ENCODE results near the gene C1QTNF3. TPM values are rescaled to one million over a fixed set of nuclear protein-coding genes. Genes with fewer than 3 reads are reported as not detected.
A peak's percentile ranks its signal among the peaks of the same experiment; 100 is the strongest.

C1QTNF3 gene
- total RNA-seq, 1 donor, result 1.9 TPM

- no peak for TF ChIP-seq CTCF (IDR thresholded peaks at IDR 0.05; ENCODE audit: insufficient read depth, low read length)
- no peak overlapping the region for H3K4me3 ChIP-seq (ENCODE audit: low read depth, low read length)
- DNase-seq (ENCODE audit: low read depth), result peak; percentile 43
Measured at GRCh38 chr5:34030048-34030447, 13.0 kb downstream of the C1QTNF3 start.

- TF ChIP-seq CTCF (IDR thresholded peaks at IDR 0.05; ENCODE audit: insufficient read depth, low read length), result no peak
- DNase-seq (ENCODE audit: low read depth), result no peak
- no peak overlapping the region for H3K4me3 ChIP-seq (ENCODE audit: low read depth, low read length)
Measured at GRCh38 chr5:34028349-34028748, 14.7 kb downstream of the C1QTNF3 start.

GRCh38 chr5:34026089-34026761 lies 16.8 kb downstream of the C1QTNF3 start:
- no peak overlapping the region for H3K4me3 ChIP-seq (ENCODE audit: low read depth, low read length)
- no peak for TF ChIP-seq CTCF (IDR thresholded peaks at IDR 0.05; ENCODE audit: insufficient read depth, low read length)

GRCh38 chr5:34022121-34022705 lies 20.8 kb downstream of the C1QTNF3 start:
- no peak overlapping the region for H3K4me3 ChIP-seq (ENCODE audit: low read depth, low read length)
- DNase-seq (ENCODE audit: low read depth), result peak; percentile 78
- TF ChIP-seq CTCF (IDR thresholded peaks at IDR 0.05; ENCODE audit: insufficient read depth, low read length), result no peak

More at GRCh38 chr5:34026089-34026761, 16.8 kb downstream of the C1QTNF3 start:
- DNase-seq (ENCODE audit: low read depth), result no peak

GRCh38 chr5:34021334-34021733 lies 21.7 kb downstream of the C1QTNF3 start:
- TF ChIP-seq CTCF (IDR thresholded peaks at IDR 0.05; ENCODE audit: insufficient read depth, low read length), result no peak
- no peak for DNase-seq (ENCODE audit: low read depth)
- no peak overlapping the region for H3K4me3 ChIP-seq (ENCODE audit: low read depth, low read length)

- H3K4me3 ChIP-seq (ENCODE audit: low read depth, low read length), result no peak overlapping the region
- DNase-seq (ENCODE audit: low read depth), result no peak
- no peak for TF ChIP-seq CTCF (IDR thresholded peaks at IDR 0.05; ENCODE audit: insufficient read depth, low read length)
Measured at GRCh38 chr5:34020726-34021125, 22.3 kb downstream of the C1QTNF3 start.
